ENCODE measurements around the gene BCL2. TPM values are rescaled to one million over a fixed set of nuclear protein-coding genes. Genes with fewer than 3 reads are reported as not detected.

Gene BCL2
- total RNA-seq, 1 experiment from 2014 or later = 1.3 TPM

- Mint-ChIP-seq H3K9me3 (peaks cover 0 to 4% of the 10 kb centered on the region in 2 experiments; a peak in 3 of 5 replicates), H3K27me3 (ENCODE audit: low read depth) (peaks cover 2% of the 10 kb centered on the region; the same call in 1 of the 2 replicates)
Measured at GRCh38 chr18:63177259-63177658, 142.3 kb downstream of the BCL2 start.

More at GRCh38 chr18:63177259-63177658, 142.3 kb downstream of the BCL2 start:
- no peaks in the 10 kb centered on the region for H3K79me2 ChIP-seq (ENCODE audit: insufficient read depth, low read length)
- no peak overlapping the region for H3T11ph ChIP-seq (ENCODE audit: low read length)
- no peaks in the 10 kb centered on the region for H3K27me3 ChIP-seq (ENCODE audit: insufficient read depth, low read length)
- H4K91ac ChIP-seq (ENCODE audit: insufficient read length, low read depth, low read length) = no peak overlapping the region
- H2BK5ac ChIP-seq (ENCODE audit: insufficient read length, low read length) = no peak overlapping the region
- H2AFZ ChIP-seq (ENCODE audit: low read length) = no peak overlapping the region
- H3K23ac ChIP-seq (ENCODE audit: insufficient read length, low read depth, low read length) = no peak overlapping the region
- no peak overlapping the region for H3K14ac ChIP-seq (ENCODE audit: insufficient read depth, low read length)
- no peak for DNase-seq
- WGBS (ENCODE audit: extremely low coverage, insufficient read length, low lambda C conversion rate) = no CpG with 5 or more reads among the region's 6 CpGs
- H3K4me1 ChIP-seq (ENCODE audit: insufficient read depth, low read length) = 0 out of 2 replicates have a peak, but pooled peaks cover 3% of the 10 kb centered on the region
- no peak overlapping the region for H3K4ac ChIP-seq (ENCODE audit: low read depth, low read length)
- H2BK20ac ChIP-seq (ENCODE audit: low read depth, low read length, poor library complexity, severe bottlenecking) = no peak overlapping the region
- H4K8ac ChIP-seq (replicated peaks; ENCODE audit: insufficient read length, low read depth, low read length) = no peak overlapping the region
- no peaks in the 10 kb centered on the region for H4K20me1 ChIP-seq (ENCODE audit: control insufficient read depth, insufficient read depth, insufficient read length)
- H3K4me2 ChIP-seq (ENCODE audit: insufficient read depth, insufficient read length, low read length) = no peak overlapping the region
- no peak overlapping the region for H3K18ac ChIP-seq (ENCODE audit: insufficient read length, low read depth, low read length)
- H3K56ac ChIP-seq (ENCODE audit: insufficient read length, low read depth, low read length) = no peak overlapping the region
- Mint-ChIP-seq H3K27ac (peak overlapping the region in 1 of 3 experiments; percentile 52; a peak in 1 of 7 replicates), H3K36me3 (ENCODE audit: insufficient read depth in 1 of 3, low read depth in 3 of 3) (no peaks in the 10 kb centered on the region), H3K4me3 (no peak overlapping the region), H3K4me1 (peaks cover 15 to 28% of the 10 kb centered on the region in 2 experiments)
- no peak overlapping the region for H3K27ac ChIP-seq (ENCODE audit: insufficient read length, low read depth, low read length)
- H3K23me2 ChIP-seq (ENCODE audit: insufficient read length, low read depth, low read length, poor library complexity, severe bottlenecking) = no peaks in the 10 kb centered on the region
- H2BK120ac ChIP-seq (ENCODE audit: low read depth, low read length, poor library complexity, severe bottlenecking) = no peak overlapping the region
- no peaks in the 10 kb centered on the region for H3K79me1 ChIP-seq (ENCODE audit: insufficient read depth, low read depth, low read length, poor library complexity, severe bottlenecking)
- H3K9ac ChIP-seq (ENCODE audit: extremely low read depth, insufficient read length, low read length) = no peak overlapping the region
- H4K5ac ChIP-seq (ENCODE audit: insufficient read length, low read depth, low read length) = no peak overlapping the region
- no peak overlapping the region for H2BK12ac ChIP-seq (ENCODE audit: insufficient read length, low read depth, low read length)
- TF ChIP-seq, protein P1, sequence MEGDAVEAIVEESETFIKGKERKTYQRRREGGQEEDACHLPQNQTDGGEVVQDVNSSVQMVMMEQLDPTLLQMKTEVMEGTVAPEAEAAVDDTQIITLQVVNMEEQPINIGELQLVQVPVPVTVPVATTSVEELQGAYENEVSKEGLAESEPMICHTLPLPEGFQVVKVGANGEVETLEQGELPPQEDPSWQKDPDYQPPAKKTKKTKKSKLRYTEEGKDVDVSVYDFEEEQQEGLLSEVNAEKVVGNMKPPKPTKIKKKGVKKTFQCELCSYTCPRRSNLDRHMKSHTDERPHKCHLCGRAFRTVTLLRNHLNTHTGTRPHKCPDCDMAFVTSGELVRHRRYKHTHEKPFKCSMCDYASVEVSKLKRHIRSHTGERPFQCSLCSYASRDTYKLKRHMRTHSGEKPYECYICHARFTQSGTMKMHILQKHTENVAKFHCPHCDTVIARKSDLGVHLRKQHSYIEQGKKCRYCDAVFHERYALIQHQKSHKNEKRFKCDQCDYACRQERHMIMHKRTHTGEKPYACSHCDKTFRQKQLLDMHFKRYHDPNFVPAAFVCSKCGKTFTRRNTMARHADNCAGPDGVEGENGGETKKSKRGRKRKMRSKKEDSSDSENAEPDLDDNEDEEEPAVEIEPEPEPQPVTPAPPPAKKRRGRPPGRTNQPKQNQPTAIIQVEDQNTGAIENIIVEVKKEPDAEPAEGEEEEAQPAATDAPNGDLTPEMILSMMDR (conservative IDR thresholded peaks at IDR 0.05) = no peak
- H3K9me3 ChIP-seq (ENCODE audit: control insufficient read depth, low read depth, low read length) = no peaks in the 10 kb centered on the region
- H2BK15ac ChIP-seq (ENCODE audit: low read depth, low read length) = no peak overlapping the region
- H2AK5ac ChIP-seq (ENCODE audit: insufficient read length, low read length) = no peak overlapping the region

All from H9 (cell line).